K562 (cell line): ENCODE measurements around the gene LGALS14. TPM values are rescaled to one million over a fixed set of nuclear protein-coding genes. Genes with fewer than 3 reads are reported as not detected.

Experiments used
- ATAC-seq: fragments of 200-7000 bp; cut with Tn5 transposase; 3 replicates; pipeline ENCODE4 v1.9.1; 2020; ENCODE audit warnings: moderate library complexity
- BruUV-seq: library from RNA; stranded (reverse); fragments of 400-500 nt; replicated peaks from 2 replicates; lab custom pipeline; 2021; lab: Mats Ljungman, UMichigan
- CTCF ChIA-PET: fragments of 300-600 bp; formaldehyde crosslinking; extraction: SDS; loops from one replicate; lab custom pipeline; 2021; ENCODE audit warnings: low intra/inter-chr PET ratio; lab: Yijun Ruan, JAX
- POLR2A ChIA-PET: fragments of 300-600, 350-650 bp; sonication (Branson Sonifier 250); formaldehyde crosslinking; extraction: SDS; loops from one replicate; lab custom pipeline; 2021; ENCODE audit warnings: antibody characterized with exemption, inconsistent platforms; lab: Yijun Ruan, JAX
- DNase-seq, 4 experiments: peaks; one replicate each; pipeline versions ENCODE4 v3.0.0 to v3.0.0-alpha.2; 2011 to 2018; ENCODE audit warnings: low spot score in 3 of 4, mixed read lengths in 3 of 4; ENCODE audit errors: extremely low read depth in 1 of 4
- FAIRE-seq: peaks from 2 replicates; lab custom pipeline; 2011; peaks lifted over from hg19 to GRCh38; lab: Jason Lieb, UNC
- H2AFZ ChIP-seq: 2 replicates; pipeline ENCODE4 v1.6.0; 2011; ENCODE audit warnings: low read depth, low read length, control low read depth, inconsistent platforms
- H3K27ac ChIP-seq: fragments of 200-600 bp; 3 replicates; pipeline ENCODE4 v1.8.0; 2011; ENCODE audit warnings: low read depth, mild to moderate bottlenecking, control low read depth, inconsistent platforms, low read length, moderate library complexity, mixed read lengths; ENCODE audit errors: extremely low read depth
- H3K27me3 ChIP-seq, 2 experiments: fragments of 300-600 bp in 1 of 2; 2 replicates in 1 of 2; 3 replicates in 1 of 2; pipeline versions ENCODE4 v1.6.0 to v1.8.0; 2011; ENCODE audit warnings: inconsistent platforms in 2 of 2, low read length in 2 of 2, mild to moderate bottlenecking in 1 of 2, mixed read lengths in 1 of 2, moderate library complexity in 1 of 2; ENCODE audit not compliant: control insufficient read depth in 2 of 2, insufficient read depth in 2 of 2
- H3K36me3 ChIP-seq: fragments of 300-600 bp; 3 replicates; pipeline ENCODE4 v1.8.0; 2011; ENCODE audit warnings: mild to moderate bottlenecking, low read length, inconsistent platforms; ENCODE audit not compliant: control insufficient read depth, insufficient read depth
- H3K4me1 ChIP-seq, 2 experiments: fragments of 200-600 bp in 1 of 2; replicated peaks in 1 of 2; 2 replicates in 1 of 2; 3 replicates in 1 of 2; pipeline versions ENCODE4 v1.5.1 to v1.8.0; 2011; ENCODE audit warnings: inconsistent platforms in 2 of 2, low read length in 2 of 2, mild to moderate bottlenecking in 1 of 2, mixed read lengths in 1 of 2, moderate library complexity in 1 of 2; ENCODE audit not compliant: control insufficient read depth in 2 of 2, insufficient read depth in 2 of 2
- H3K4me2 ChIP-seq: 2 replicates; pipeline ENCODE4 v1.6.1; 2011; ENCODE audit warnings: low read length, control low read depth, inconsistent platforms, mixed read lengths; ENCODE audit not compliant: insufficient read depth
- H3K4me3 ChIP-seq: fragments of 200-600 bp; sonication (generic), shearing (Covaris generic); 2 replicates; pipeline ENCODE4 v1.5.1; 2016; ENCODE audit warnings: control low read depth, inconsistent platforms
- H3K79me2 ChIP-seq: fragments of 200-600 bp; 3 replicates; pipeline ENCODE4 v1.8.0; 2011; ENCODE audit warnings: low read length, inconsistent platforms; ENCODE audit not compliant: control insufficient read depth, insufficient read depth
- H3K9ac ChIP-seq, 2 experiments: 2 replicates each; pipeline versions ENCODE4 v1.6.0 to v1.6.1; 2011; ENCODE audit warnings: low read depth in 2 of 2, low read length in 2 of 2, control low read depth in 1 of 2, inconsistent platforms in 1 of 2, mild to moderate bottlenecking in 1 of 2, mixed read lengths in 1 of 2; ENCODE audit not compliant: insufficient read depth in 1 of 2
- H3K9me1 ChIP-seq: one replicate; pipeline ENCODE4 v1.6.0; 2011; ENCODE audit warnings: inconsistent platforms, mild to moderate bottlenecking, low read length, moderate library complexity; ENCODE audit not compliant: control insufficient read depth, insufficient read depth
- H3K9me3 ChIP-seq: replicated peaks from 2 replicates; pipeline ENCODE4 v1.5.1; 2011; ENCODE audit warnings: low read depth, low read length, inconsistent platforms; ENCODE audit not compliant: control insufficient read depth, insufficient read depth
- H4K20me1 ChIP-seq: replicated peaks from 2 replicates; pipeline ENCODE4 v1.6.1; 2011; ENCODE audit warnings: low read length, inconsistent platforms, mixed read lengths; ENCODE audit not compliant: control insufficient read depth, insufficient read depth
- BMI1 ChIP-seq: fragments of 150-350 bp; IDR thresholded peaks from 2 replicates; pipeline ENCODE4 v1.6.1; 2014; ENCODE audit warnings: low read length
- CEBPB ChIP-seq: fragments of 450-650 bp; IDR thresholded peaks from 2 replicates; pipeline ENCODE4 v1.6.1; 2016; ENCODE audit warnings: missing genetic modification characterization, missing compliant biosample characterization
- CEBPG ChIP-seq, 3 experiments: fragments of 200-800 bp in 1 of 3; sonication (Bioruptor generic) in 1 of 3; sonication (generic) in 1 of 3; formaldehyde crosslinking in 1 of 3; IDR thresholded peaks in 2 of 3; conservative IDR thresholded peaks in 1 of 3; 2 replicates each; pipeline versions ENCODE4 v1.6.1 to v1.8.0; 2016 to 2022; ENCODE audit warnings: missing compliant biosample characterization in 2 of 3, missing genetic modification characterization in 2 of 3, mild to moderate bottlenecking in 1 of 3, missing genetic modification reagents in 1 of 3
- FOXA1 ChIP-seq: fragments of 450-650 bp; IDR thresholded peaks from 2 replicates; pipeline ENCODE4 v1.6.1; 2016; ENCODE audit warnings: mild to moderate bottlenecking, borderline replicate concordance
- MTA3 ChIP-seq: fragments of 450-650 bp; formaldehyde crosslinking; IDR thresholded peaks from 2 replicates; pipeline ENCODE4 v1.6.1; 2017; ENCODE audit warnings: mild to moderate bottlenecking, borderline replicate concordance
- NR2C1 ChIP-seq, 2 experiments: fragments of 450-650 bp; IDR thresholded peaks; 2 replicates each; pipeline ENCODE4 v1.6.1; 2017; ENCODE audit warnings: mild to moderate bottlenecking in 2 of 2, antibody characterized with exemption in 1 of 2, inconsistent platforms in 1 of 2, missing compliant biosample characterization in 1 of 2, missing genetic modification characterization in 1 of 2
- PKNOX1 ChIP-seq: fragments of 450-650 bp; IDR thresholded peaks from 2 replicates; pipeline ENCODE4 v1.6.1; 2016
- THRB ChIP-seq: fragments of 450-650 bp; formaldehyde crosslinking; conservative IDR thresholded peaks from 2 replicates; pipeline ENCODE4 v1.4.0; 2022; ENCODE audit warnings: mild to moderate bottlenecking, missing genetic modification characterization
- TRIM28 ChIP-seq: fragments of 450-650 bp; IDR thresholded peaks from 2 replicates; pipeline ENCODE4 v1.6.1; 2017
- ZNF282 ChIP-seq: sonication (generic); formaldehyde crosslinking; IDR thresholded peaks from 2 replicates; pipeline ENCODE4 v1.8.1; 2023; ENCODE audit warnings: missing genetic modification reagents
- ZNF398 ChIP-seq: fragments of 250-450 bp; sonication (Bioruptor Pico); IDR thresholded peaks from 2 replicates; pipeline ENCODE4 v1.8.0; 2021; ENCODE audit warnings: moderate library complexity, mild to moderate bottlenecking, inconsistent platforms
- ZNF507 ChIP-seq: conservative IDR thresholded peaks from 2 replicates; pipeline ENCODE4 v1.6.1; 2017; ENCODE audit warnings: missing genetic modification characterization, missing compliant biosample characterization
- WGBS: fragments of 100-300 bp; shearing (Covaris generic); methylation state at CpG from one replicate; pipeline ENCODE4 v1.1.6; 2016; ENCODE audit warnings: low coverage, mixed read lengths; ENCODE audit not compliant: insufficient coverage; ENCODE audit errors: missing lambda C conversion rate; 5-methylcytosine and 5-hydroxymethylcytosine counted together
- in situ Hi-C: fragments of 300-500 bp; cut with MboI; formaldehyde crosslinking; loops from 4 replicates; pipeline ENCODE4 v1.15.0; 2018; ENCODE audit warnings: inconsistent platforms, mixed read lengths
- intact Hi-C: fragments of 100-400 bp; cut with micrococcal nuclease; formaldehyde crosslinking; loops from 2 replicates; pipeline ENCODE4 v1.14.2; 2022
- polyA plus RNA-seq, 8 experiments: library from polyadenylated mRNA; depleted of rRNA in 4 of 8; stranded (reverse) in 5 of 8; unstranded in 3 of 8; fragments of >200 nt; fragmentation: Nextera tagmentation in 2 of 8; fragmentation: Illumina TruSeq in 1 of 8; extraction: Ambion mirVana in 2 of 8; extraction: Trizol in 1 of 8; gene quantifications; 2 replicates each; pipeline versions ENCODE4 v1.2.1 to v1.2.3, GENCODE V29; 2011 to 2014; ENCODE audit warnings: inconsistent platforms in 1 of 8, missing spikeins in 1 of 8
- total RNA-seq, 7 experiments: library from RNA; depleted of rRNA in 6 of 7; stranded (reverse); fragments of >200 nt in 6 of 7; fragmentation: Illumina TruSeq in 2 of 7; extraction: Trizol in 2 of 7; gene quantifications; 2 replicates each; pipeline versions ENCODE4 v1.2.1 to v1.2.3, GENCODE V29; 2011 to 2021; ENCODE audit warnings: low replicate concordance in 1 of 7
- TF ChIP-seq, protein P1 (sequence below): fragments of 450-650 bp; formaldehyde crosslinking; IDR thresholded peaks from 2 replicates; pipeline ENCODE4 v1.4.0; 2022; ENCODE audit warnings: missing genetic modification characterization
- TF ChIP-seq, protein P2 (sequence below): fragments of 450-650 bp; formaldehyde crosslinking; IDR thresholded peaks from 2 replicates; pipeline ENCODE4 v1.4.0; 2022; ENCODE audit warnings: missing genetic modification characterization

Gene LGALS14
- total and polyA plus RNA-seq, 9 of the 15 experiments (the other 6 are each of a cell fraction or from before 2014, with no cell fraction given): not detected

- TF ChIP-seq PKNOX1 (no peak), MTA3 (no peak), BMI1 (no peak)
Measured at GRCh38 chr19:39752795-39753194, 48.5 kb downstream of the LGALS14 start (continued).

- in situ Hi-C loops (no loop called here), intact Hi-C loops (no loop called here)
- no peaks in the 10 kb centered on the region for H3K9me1 ChIP-seq
- H2AFZ ChIP-seq: no peak overlapping the region
- no peaks in the 10 kb centered on the region for H3K4me1 ChIP-seq
- no peaks in the 10 kb centered on the region for H4K20me1 ChIP-seq
- WGBS: 0% methylated on average over 2 of the region's 2 CpGs
- no peak overlapping the region for H3K4me2 ChIP-seq
- peaks cover 0 to 5% of the 10 kb centered on the region in 2 experiments; a peak in 3 of 5 replicates for H3K27me3 ChIP-seq
- no peaks in the 10 kb centered on the region for H3K36me3 ChIP-seq
- no peak overlapping the region for H3K9ac ChIP-seq
- TF ChIP-seq CEBPB (tag) (peak; percentile 46; the same call in 1 of the 2 replicates), CEBPG (CRISPR knock-in tag; IDR thresholded peaks at IDR 0.05) (no peak), CEBPG (tag; conservative IDR thresholded peaks at IDR 0.05 in 1 of 2, IDR thresholded peaks at IDR 0.05 in 1 of 2) (peak in 1 of 2 experiments; percentile 65; a peak in 3 of 4 replicates), ZNF282 (CRISPR knock-in tag) (no peak), FOXA1 (no peak), THRB (CRISPR knock-in tag) (no peak), ZNF507 (tag) (no peak), BMI1 (no peak), TRIM28 (no peak), ZNF398 (CRISPR knock-in tag) (no peak), NR2C1 (IDR thresholded peaks at IDR 0.05) (no peak), NR2C1 (tag; IDR thresholded peaks at IDR 0.05) (no peak)
- TF ChIP-seq, protein P1, sequence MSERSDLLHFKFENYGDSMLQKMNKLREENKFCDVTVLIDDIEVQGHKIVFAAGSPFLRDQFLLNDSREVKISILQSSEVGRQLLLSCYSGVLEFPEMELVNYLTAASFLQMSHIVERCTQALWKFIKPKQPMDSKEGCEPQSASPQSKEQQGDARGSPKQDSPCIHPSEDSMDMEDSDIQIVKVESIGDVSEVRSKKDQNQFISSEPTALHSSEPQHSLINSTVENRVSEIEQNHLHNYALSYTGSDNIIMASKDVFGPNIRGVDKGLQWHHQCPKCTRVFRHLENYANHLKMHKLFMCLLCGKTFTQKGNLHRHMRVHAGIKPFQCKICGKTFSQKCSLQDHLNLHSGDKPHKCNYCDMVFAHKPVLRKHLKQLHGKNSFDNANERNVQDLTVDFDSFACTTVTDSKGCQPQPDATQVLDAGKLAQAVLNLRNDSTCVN: no peak
- TF ChIP-seq, protein P2, sequence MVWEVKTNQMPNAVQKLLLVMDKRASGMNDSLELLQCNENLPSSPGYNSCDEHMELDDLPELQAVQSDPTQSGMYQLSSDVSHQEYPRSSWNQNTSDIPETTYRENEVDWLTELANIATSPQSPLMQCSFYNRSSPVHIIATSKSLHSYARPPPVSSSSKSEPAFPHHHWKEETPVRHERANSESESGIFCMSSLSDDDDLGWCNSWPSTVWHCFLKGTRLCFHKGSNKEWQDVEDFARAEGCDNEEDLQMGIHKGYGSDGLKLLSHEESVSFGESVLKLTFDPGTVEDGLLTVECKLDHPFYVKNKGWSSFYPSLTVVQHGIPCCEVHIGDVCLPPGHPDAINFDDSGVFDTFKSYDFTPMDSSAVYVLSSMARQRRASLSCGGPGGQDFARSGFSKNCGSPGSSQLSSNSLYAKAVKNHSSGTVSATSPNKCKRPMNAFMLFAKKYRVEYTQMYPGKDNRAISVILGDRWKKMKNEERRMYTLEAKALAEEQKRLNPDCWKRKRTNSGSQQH (CRISPR knock-in tag): no peak
- no peaks in the 10 kb centered on the region for H3K9me3 ChIP-seq
- DNase-seq (no peak), ATAC-seq (no peak), FAIRE-seq (no peak)
- H3K79me2 ChIP-seq: no peaks in the 10 kb centered on the region
- H3K27ac ChIP-seq: no peak overlapping the region
- ChIA-PET CTCF (no interaction called here), POLR2A (interaction anchor here (0.6 kb wide), 1 partner anchor 1505 kb away, joined by 3 read pairs; no protein-coding TSS in a partner anchor)
- H3K4me3 ChIP-seq: no peak overlapping the region
- BruUV-seq: no TSS peak
Measured at GRCh38 chr19:39754544-39754943, 50.3 kb downstream of the LGALS14 start.
